GM13976 (cell line): ENCODE measurements around the gene BRAF.
"Not testable (repeated sequence)": the region's sequence is repeated elsewhere in the genome, so short reads cannot be mapped to it uniquely, and the experiment has no call there.

Source experiments
- DNase-seq: peaks from one replicate; pipeline ENCODE4 v3.0.0; 2012; ENCODE audit warnings: low spot score
- in situ Hi-C: fragments of 300-500 bp; cut with MboI; formaldehyde crosslinking; loops from one replicate; pipeline ENCODE4 v1.12.0; 2022; ENCODE audit warnings: low sequenced_read_pairs, mixed read lengths, inconsistent platforms; ENCODE audit not compliant: unreplicated experiment
- TF ChIP-seq, protein P1 (sequence below): IDR thresholded peaks from 2 replicates; pipeline ENCODE4 v1.5.1; 2012; ENCODE audit warnings: borderline replicate concordance, mild to moderate bottlenecking; ENCODE audit not compliant: insufficient read depth; ENCODE audit errors: extremely low read depth, missing control alignments, control extremely low read depth

Gene BRAF

DNA sequence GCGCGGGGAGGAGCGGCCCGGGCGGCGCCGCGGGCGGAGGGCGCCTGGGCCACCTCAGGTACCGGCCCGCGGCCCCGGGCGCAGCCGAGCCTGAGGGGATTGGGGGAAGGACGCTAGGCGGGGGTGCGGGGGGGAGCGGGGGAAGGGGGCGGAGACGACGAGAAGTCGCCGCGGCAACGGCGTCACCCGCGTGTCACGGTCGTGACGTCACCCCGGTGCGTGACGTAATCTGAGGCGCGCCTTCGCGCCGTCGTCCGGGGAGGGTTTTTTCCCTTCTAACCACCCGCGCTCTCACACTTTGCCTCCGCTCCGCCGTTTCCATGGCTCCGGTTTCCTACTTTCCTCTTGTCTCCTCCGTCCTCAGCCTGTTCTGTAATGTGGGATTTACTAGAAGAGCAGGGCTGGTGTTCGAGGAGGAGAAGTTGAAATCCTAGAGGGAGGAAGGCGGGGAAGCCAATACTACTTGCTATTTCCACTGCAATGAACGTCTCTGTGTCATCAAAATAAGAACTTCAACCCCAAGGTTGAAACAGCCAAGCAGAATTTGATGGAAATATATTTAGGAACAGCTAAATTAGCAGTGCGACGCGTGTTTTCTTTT, at the start of gene BRAF:
TSS of gene BRAF (minus strand) at position 109 of the 601 bp plus-strand sequence. CDS start 226 bp downstream, outside the sequence.
- DNase-seq: peak; percentile 92
- TF ChIP-seq, protein P1, sequence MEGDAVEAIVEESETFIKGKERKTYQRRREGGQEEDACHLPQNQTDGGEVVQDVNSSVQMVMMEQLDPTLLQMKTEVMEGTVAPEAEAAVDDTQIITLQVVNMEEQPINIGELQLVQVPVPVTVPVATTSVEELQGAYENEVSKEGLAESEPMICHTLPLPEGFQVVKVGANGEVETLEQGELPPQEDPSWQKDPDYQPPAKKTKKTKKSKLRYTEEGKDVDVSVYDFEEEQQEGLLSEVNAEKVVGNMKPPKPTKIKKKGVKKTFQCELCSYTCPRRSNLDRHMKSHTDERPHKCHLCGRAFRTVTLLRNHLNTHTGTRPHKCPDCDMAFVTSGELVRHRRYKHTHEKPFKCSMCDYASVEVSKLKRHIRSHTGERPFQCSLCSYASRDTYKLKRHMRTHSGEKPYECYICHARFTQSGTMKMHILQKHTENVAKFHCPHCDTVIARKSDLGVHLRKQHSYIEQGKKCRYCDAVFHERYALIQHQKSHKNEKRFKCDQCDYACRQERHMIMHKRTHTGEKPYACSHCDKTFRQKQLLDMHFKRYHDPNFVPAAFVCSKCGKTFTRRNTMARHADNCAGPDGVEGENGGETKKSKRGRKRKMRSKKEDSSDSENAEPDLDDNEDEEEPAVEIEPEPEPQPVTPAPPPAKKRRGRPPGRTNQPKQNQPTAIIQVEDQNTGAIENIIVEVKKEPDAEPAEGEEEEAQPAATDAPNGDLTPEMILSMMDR: no peak
- in situ Hi-C loops: no loop called here

DNA sequence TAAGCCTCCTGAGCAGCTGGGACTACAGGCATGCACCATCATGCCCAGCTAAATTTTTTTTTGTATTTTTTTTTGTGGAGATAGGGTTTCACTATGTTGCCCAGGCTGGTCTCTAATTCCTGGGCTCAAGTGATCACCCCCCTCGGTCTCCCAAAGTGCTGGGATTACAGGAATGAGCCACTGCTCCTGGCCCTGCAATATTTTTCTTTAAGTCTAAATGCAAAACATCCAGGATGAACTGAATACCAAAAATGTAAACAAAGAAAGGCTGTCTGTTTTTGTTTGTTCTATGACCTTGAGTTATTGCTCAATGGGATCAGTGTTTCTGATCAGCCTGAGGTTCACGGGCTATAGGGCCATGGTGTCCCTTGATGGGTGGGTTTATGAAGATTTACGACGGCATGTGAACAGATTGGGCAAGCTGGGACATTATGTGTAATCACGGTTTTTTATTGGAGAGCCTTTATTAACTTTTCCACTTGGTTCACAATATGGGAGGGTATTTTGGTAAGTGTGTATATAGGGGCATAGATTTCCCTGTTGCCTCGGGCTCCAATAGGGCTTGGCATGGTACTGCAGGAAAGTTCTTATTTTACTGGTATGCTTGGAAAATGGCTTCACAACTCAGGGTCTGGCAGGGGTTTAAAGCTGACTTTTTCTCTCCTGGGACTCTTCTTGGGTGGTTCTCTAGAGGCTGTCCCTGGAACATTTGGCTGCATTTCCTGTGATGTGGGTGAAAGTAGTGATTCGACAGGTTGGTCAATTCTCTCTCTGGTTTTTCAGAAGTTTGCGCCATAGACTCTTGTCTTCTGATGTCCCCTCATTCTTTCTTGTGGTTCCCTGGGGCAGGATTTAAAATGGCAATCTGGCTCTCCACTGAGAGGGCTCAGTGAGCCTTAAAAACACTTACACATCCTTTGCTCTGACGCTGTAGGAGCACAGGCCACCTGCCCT, 48.4 kb upstream of the BRAF start:
- TF ChIP-seq, protein P1: no peak

DNA sequence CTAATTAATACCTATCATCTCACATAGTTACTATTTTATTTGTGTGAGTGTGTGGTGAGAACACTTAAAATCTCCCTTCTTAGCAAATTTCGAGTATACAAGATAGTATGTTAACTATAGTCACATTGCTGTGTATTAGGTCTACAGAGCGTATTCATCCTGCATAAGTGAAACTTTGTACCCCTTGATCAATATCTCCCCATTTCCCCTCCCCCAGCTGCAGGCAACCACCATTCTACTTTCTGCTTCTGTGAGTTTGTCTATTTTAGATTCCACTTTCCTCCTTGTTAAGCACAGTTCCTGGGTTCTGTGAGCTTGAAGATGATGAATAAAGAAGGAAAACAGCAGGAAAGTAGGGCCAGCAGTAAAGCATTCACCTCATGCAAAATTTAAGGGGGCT, 47.6 kb upstream of the BRAF start:
- no peak for DNase-seq
- TF ChIP-seq, protein P1: no peak
- in situ Hi-C loops: no loop called here

More for the DNA sequence above, 48.4 kb upstream of the BRAF start:
- in situ Hi-C loops: no loop called here
- DNase-seq: no peak

DNA sequence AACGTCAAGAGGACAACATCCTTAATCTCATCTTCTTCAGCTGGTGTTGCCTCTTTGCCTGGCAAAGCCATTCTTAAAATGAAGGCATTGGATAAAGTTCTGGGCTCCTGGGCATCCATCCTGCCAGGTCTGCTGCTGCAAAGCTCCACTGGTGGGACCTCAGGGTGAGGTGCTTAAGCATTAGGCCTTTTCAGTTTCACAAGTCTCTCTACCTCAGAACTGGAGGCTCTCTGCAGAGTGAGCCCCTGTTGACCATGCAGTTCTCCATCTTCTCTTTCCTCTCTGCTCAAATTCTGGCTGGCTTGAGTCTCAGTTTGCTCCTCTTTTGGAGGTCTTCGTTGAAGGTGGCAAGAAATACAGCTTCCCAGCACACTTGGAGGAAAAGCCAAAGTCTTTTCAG, 42.7 kb upstream of the BRAF start:
- no peak for DNase-seq
- TF ChIP-seq, protein P1: no peak
- in situ Hi-C loops: no loop called here

DNA sequence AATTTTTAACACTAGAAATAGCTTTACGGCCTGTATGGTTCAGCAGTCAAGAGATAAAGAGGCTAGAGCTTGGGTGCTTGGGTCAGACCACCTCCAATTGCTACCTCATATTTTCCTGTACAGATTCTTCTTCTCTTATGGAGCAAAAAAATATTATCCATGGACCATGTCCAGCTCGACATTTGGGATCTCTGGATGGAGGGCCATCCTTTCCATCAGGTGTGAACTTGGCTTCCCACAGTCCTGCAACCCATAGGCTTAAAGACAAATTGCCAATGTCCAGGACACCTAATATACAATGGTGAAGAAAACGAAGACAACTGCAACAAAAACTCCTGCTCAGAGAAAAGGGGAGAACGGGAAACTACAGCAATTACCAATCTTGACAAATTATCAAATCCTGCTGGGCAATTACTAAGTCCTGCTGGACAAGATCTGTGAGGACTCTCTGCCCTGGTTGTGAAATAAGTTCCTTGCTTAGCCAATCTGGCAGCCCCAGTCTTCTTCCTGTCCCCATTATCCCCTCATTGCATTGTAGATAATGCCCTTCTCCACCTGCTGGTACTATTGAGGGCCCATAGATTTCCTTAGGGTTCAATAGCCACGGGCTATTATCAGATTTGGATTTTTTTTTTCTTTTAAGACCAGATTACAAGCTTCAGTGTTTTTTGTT, 42.0 kb upstream of the BRAF start:
- TF ChIP-seq, protein P1: no peak
- DNase-seq: no peak
- in situ Hi-C loops: no loop called here

DNA sequence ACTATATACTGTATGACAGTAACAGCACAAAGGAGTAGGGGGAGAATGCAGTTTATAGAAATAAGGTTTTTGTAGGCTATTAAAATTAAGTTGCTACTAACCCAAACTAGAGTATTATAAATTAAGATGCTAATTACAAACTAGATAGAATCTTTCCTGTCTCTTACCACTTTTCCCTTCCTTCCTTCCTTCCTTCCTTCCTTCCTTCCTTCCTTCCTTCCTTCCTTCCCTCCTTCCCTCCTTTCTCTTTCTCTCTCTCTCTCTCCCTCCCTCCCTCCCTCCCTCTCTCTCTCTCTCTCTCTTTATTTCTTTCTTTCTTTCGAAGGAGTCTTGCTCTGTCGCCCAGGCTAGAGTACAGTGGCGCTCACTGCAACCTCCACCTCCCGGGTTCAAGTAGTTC, 36.4 kb upstream of the BRAF start:
- no peak for DNase-seq
- in situ Hi-C loops: no loop called here
- TF ChIP-seq, protein P1: no peak

DNA sequence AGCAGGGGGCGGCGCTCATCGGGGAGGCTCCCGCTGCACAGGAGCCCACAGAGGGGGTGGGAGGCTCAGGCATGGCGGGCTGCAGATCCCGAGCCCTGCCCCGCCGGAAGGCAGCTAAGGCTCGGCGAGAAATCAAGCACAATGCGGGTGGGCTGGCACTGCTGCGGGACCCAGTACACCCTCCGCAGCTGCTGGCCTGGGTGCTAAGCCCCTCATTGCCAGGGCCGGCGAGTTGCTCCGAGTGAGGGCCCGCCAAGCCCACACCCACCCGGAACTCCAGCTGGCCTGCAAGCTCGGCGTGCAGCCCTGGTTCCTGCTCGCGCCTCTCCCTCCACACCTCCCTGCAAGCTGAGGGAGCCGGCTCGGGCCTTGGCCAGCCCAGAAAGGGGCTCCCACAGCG, 32.3 kb upstream of the BRAF start:
- DNase-seq, in situ Hi-C loops: not testable (repeated sequence)
